RWPE1 (cell line): ENCODE results near the gene IGSF5.
"Not testable (repeated sequence)": the region's sequence is repeated elsewhere in the genome, so short reads cannot be mapped to it uniquely, and the experiment has no call there.

Experiments used
- CTCF ChIA-PET: fragments of 350-600 bp; sonication (Branson Sonifier 250); formaldehyde crosslinking; extraction: SDS; loops from one replicate; lab custom pipeline; 2021; lab: Yijun Ruan, JAX
- POLR2A ChIA-PET: fragments of 400-600 bp; formaldehyde crosslinking; extraction: SDS; loops from one replicate; lab custom pipeline; 2020; ENCODE audit warnings: antibody characterized with exemption; ENCODE audit not compliant: low non-redundant PET; lab: Yijun Ruan, JAX
- DNase-seq: peaks from one replicate; pipeline ENCODE4 v3.0.0; 2012; ENCODE audit warnings: low spot score
- H3K27ac ChIP-seq: fragments of 450-650 bp; 2 replicates; pipeline ENCODE4 v1.5.1; 2017
- TF ChIP-seq, protein P1 (sequence below): fragments of 450-650 bp; conservative IDR thresholded peaks from 2 replicates; pipeline ENCODE4 v1.5.1; 2017; ENCODE audit warnings: low read depth, mild to moderate bottlenecking

The IGSF5 gene

DNA sequence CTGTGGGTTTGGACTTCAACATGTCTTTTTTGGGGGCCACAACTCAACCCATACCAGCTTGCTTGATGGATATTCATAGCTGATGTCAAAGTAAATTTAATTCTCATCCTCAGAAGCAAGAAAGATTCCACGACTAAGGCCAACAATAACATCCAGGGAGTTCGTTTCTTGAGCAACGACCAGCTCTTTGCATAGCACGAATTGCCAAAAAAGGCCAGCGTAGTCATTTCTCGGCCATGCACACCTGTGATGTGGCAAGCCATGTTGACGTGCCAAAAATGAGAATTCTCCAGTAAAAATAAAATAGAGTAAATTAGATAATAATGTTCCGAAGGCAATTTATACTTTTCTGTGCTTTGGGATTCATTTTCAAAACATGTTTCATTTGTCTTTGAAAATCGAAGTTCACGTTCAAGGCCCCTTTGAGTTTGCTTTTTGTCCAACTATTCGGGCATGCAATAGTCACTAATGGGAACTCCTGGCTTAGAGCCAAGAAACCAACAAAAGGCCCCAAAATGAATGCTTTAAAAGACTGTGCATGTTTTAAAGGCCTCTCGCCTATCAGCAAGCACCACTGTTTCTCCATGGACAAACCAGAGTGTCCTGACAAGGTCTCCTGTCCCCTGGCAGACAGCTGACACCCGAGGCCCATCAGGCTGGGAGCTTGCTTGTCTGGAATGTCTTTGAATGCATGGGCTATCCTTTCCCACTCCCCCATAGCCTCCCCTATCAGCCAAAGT, 14.4 kb upstream of the IGSF5 start:
- TF ChIP-seq, protein P1, sequence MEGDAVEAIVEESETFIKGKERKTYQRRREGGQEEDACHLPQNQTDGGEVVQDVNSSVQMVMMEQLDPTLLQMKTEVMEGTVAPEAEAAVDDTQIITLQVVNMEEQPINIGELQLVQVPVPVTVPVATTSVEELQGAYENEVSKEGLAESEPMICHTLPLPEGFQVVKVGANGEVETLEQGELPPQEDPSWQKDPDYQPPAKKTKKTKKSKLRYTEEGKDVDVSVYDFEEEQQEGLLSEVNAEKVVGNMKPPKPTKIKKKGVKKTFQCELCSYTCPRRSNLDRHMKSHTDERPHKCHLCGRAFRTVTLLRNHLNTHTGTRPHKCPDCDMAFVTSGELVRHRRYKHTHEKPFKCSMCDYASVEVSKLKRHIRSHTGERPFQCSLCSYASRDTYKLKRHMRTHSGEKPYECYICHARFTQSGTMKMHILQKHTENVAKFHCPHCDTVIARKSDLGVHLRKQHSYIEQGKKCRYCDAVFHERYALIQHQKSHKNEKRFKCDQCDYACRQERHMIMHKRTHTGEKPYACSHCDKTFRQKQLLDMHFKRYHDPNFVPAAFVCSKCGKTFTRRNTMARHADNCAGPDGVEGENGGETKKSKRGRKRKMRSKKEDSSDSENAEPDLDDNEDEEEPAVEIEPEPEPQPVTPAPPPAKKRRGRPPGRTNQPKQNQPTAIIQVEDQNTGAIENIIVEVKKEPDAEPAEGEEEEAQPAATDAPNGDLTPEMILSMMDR, result no peak
- ChIA-PET POLR2A (no interaction called here), CTCF (no interaction called here)
- no peak overlapping the region for H3K27ac ChIP-seq
- no peak for DNase-seq

DNA sequence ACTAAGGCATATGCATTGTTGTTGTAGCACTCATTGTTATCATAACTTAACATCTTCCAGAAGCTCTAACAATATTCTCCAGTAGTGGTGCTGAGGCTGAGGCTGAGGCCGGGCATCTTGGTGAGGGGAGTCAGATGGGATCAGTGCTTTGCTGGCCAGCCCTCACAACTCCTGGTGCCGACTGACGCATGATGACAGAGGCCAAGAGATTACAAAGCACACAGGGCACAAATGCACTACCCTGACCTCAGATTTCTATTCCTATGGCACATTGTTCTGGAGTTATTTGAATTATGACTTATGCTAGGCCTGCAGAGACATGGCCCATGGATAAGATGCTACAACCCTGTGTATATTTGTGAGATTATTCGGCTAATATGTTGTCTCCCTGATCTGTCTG, 8.3 kb upstream of the IGSF5 start:
- no peak for DNase-seq
- ChIA-PET POLR2A (no interaction called here), CTCF (interaction anchor here (0.6 kb wide), 2 partner anchors 42 to 1494 kb away, joined by 3 to 4 read pairs; no protein-coding TSS in a partner anchor)
- no peak overlapping the region for H3K27ac ChIP-seq
- TF ChIP-seq, protein P1, result no peak

DNA sequence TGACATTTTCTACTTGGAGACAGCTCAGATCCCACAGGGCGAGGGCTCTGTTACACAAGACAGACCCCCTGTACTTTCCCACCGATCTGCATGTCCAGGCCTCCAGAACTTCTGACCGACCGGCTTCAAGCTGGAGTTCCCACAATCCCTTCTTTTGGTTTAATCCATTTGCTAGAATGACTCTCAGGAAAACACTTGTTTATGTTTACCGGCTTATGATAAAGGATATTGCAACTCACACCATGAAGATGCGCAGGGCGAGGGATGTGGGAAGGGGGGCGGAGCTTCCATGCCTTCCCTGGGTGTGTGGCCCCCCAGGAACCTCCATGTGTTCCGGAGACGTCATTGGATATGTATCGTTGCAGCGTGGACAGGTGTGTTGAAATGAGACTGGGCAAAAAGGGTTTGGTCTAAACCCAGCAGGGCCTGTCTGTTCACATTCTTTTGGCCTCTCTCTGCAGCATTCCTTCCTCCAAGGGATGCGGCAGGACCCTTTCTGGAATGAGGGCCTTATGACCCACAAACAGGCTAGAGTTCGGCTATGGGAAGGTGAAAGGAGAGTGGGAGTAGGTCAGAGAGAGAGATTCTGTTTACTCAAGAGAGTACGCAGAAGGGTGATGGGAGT, 7.5 kb upstream of the IGSF5 start:
- TF ChIP-seq, protein P1, result no peak
- H3K27ac ChIP-seq, result no peak overlapping the region
- DNase-seq, result no peak
- ChIA-PET POLR2A (no interaction called here), CTCF (no interaction called here)

DNA sequence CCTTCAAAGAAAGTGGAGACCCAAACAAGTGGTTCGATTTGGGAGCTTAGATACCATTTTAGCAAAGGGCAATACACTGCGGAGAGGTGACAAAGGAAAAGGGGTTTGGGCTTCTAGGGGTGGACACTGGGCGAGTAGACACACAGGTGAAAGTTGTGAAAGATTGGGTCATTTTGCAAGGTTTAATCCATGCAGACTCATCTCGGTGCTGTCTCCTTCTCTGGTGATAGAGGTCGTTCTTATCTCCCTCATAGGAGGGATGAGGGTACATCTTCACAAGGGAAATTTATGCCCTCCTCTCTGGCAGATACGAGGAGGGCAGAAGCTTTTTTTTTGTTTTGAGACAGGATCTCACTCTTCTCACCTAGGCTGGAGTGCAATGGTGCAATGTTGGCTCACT, 6.4 kb upstream of the IGSF5 start:
- TF ChIP-seq, protein P1, result no peak
- DNase-seq, result no peak
- ChIA-PET POLR2A (no interaction called here), CTCF (interaction anchor here (0.7 to 0.8 kb wide), 2 partner anchors 220 to 1072 kb away, joined by 3 read pairs; no protein-coding TSS in a partner anchor)
- H3K27ac ChIP-seq, result no peak overlapping the region

DNA sequence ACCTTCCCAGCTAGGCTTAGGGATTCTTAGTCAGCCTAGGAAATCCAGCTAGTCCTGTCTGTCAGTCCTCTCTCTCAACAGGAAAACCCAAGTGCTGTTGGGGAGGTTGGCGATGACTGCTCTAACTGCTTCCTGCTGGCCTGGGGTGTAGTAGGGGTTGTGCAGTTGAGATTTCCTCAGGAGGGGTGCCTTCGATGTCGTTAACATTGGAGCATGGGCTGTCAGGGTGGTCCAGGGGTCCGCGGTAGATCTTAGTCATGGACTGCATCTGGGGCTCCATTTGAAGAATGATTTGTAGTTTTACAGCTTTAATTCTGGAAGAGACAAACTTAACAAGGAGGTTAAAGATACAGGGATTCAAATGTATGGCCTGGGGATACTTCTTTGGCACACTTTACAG, 5.5 kb upstream of the IGSF5 start:
- DNase-seq, H3K27ac ChIP-seq, POLR2A ChIA-PET: not testable (repeated sequence)
- CTCF ChIA-PET, result interaction anchor here (0.6 kb wide), 1 partner anchor 221 kb away, joined by 4 read pairs; no protein-coding TSS in a partner anchor

DNA sequence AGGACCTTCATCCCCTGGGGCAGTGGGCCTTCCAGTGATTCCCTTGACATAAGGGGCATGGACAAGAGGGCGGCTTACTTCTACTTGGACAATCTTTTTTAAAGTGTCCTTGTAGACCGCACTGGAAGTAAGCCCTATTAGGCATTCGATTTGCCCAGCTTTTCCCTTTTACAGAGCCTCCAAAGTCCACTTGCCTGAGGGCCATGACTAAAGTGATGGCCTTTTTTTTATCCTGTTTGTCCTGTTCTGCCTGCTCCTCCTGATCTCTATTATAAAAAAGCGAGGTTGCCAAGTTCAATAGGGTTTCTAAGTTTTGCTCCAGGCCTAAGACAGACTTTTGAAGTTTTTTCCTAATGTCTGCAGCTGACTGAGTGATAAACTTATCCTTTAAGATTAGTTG, 2.4 kb upstream of the IGSF5 start:
- CTCF ChIA-PET, result interaction anchor here (0.7 kb wide), 3 partner anchors 46 to 208 kb away, joined by 3 to 5 read pairs (median 3); no protein-coding TSS in a partner anchor
- H3K27ac ChIP-seq, DNase-seq, POLR2A ChIA-PET: not testable (repeated sequence)

DNA sequence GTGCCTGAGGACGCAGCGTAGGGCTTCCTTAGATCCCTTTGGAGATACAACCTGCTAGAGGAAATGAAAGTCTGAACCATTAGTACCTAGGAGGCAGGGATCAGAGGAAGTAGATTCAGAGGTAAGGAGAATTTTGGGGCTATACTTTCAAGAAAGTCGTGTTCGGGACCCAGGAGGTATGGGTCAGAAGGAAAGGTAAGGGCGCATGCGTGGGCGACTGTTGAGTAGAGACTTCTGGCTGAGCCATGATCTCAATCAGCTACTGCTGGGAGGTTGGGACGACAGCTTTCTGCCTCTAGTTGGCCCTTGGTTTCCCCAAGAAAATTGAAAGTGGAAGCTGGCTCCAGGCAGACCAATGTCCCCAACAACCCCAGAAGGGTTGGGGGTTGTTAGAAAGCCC, 349 bp downstream of the IGSF5 start:
- H3K27ac ChIP-seq, POLR2A ChIA-PET, DNase-seq, CTCF ChIA-PET: not testable (repeated sequence)

DNA sequence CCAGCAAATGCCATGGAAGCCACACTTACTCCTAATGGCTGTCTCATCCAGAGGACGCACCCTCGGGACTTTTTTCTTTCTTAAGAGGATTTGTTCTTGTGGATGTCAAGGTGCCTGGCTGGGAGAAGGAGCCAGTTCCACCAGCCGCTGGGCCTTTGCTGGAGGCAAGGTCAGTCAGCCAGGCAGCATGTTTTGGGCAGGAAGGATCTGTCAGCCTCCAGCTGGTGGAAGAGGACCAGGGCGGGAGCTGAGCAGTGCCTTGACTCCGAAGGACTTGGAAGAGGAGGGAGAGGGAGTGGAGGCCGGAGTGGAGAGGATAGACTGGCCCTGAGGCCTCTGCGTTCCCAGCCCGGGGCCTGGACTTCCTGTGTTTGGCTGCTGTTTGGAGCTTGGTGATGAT, 5.7 kb downstream of the IGSF5 start:
- H3K27ac ChIP-seq, result no peak overlapping the region
- ChIA-PET POLR2A (no interaction called here), CTCF (no interaction called here)
- TF ChIP-seq, protein P1, result no peak
- DNase-seq, result no peak
